ENCODE data around the gene PRADC1. TPM values are rescaled to one million over a fixed set of nuclear protein-coding genes. Genes with fewer than 3 reads are reported as not detected.

Gene PRADC1
- total and polyA plus RNA-seq, 5 donors from 2014 or later = 7.0 to 35.3 (median 32.4) TPM

DNA sequence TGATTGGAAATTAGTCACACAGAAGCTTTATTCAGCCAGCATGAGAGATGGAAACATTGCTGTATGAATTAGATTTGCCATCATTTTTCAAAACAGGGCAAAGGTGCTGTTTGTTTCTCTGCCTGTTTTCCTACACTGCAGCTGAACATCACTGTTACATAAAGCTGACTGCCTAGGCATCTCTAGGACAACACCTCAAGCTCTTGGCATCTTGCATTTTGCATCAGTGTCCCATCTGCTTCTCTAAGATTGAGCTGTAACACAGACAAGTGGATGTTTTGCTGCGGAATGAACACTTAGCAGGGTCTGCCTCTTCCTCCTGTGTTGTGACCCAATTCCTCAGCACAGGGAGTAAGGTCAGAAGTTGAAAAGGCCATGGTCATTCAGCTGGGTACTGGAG lies 5.9 kb upstream of the PRADC1 start:
- DNase-seq (no peak), ATAC-seq (ENCODE audit: low read depth in 2 of 2) (no peak)
- Mint-ChIP-seq H3K4me1 (peaks cover 12 to 51% (median 38%) of the 10 kb centered on the region in 4 donors), H3K27ac (peak overlapping the region in 1 of 3 donors; percentile 78), H3K27me3 (no peaks in the 10 kb centered on the region), H3K4me3 (no peak overlapping the region), H3K36me3 (peaks cover 9% of the 10 kb centered on the region), H3K9me3 (no peaks in the 10 kb centered on the region)
- peaks cover 45% of the 10 kb centered on the region for H3K36me3 ChIP-seq (ENCODE audit: control insufficient read depth, insufficient read depth, low read length)
- H3K27me3 ChIP-seq (ENCODE audit: control insufficient read depth, insufficient read depth, low read length) = no peaks in the 10 kb centered on the region
- H3K9me3 ChIP-seq (ENCODE audit: control insufficient read depth in 2 of 2, low read length in 2 of 2) = no peaks in the 10 kb centered on the region
- peaks cover 34% of the 10 kb centered on the region for H3K4me1 ChIP-seq (ENCODE audit: control insufficient read depth, insufficient read depth, low read length, poor library complexity, severe bottlenecking)
- no peak overlapping the region for H3K27ac ChIP-seq (ENCODE audit: insufficient read depth, low read length, poor library complexity, severe bottlenecking)
- H3K4me3 ChIP-seq (ENCODE audit: low read depth, low read length) = no peak overlapping the region

DNA sequence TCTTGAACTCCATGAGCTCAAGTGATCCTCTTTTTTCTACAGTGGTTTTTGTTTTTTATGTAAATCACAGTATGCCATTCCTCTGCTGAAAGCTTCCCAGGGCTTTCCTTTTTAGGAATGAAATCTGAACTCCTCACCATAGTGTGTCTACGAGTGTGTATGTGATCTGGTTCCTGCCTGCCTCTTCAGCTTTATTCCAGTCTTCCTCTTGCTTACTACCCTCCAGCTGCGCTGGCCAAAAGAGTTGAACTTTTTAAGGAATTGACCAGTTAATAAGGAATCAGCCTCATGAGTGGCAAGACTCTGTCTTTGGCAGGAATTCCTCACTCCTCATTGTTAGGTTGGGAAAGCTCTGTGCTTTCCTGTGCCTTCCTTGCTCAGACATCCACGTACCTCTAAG lies 5.1 kb upstream of the PRADC1 start:
- H3K4me3 Mint-ChIP-seq = peak overlapping the region in 2 of 4 donors; percentile 31 to 56
- ATAC-seq (ENCODE audit: low read depth in 2 of 2) = no peak
- peaks cover 37% of the 10 kb centered on the region for H3K36me3 ChIP-seq (ENCODE audit: control insufficient read depth, insufficient read depth, low read length)
- no peaks in the 10 kb centered on the region for H3K9me3 ChIP-seq (ENCODE audit: control insufficient read depth in 2 of 2, low read length in 2 of 2)
- H3K4me1 Mint-ChIP-seq = peaks cover 12 to 52% (median 39%) of the 10 kb centered on the region in 4 donors
- peaks cover 7% of the 10 kb centered on the region for H3K36me3 Mint-ChIP-seq
- no peak for DNase-seq
- no peaks in the 10 kb centered on the region for H3K9me3 Mint-ChIP-seq
- H3K27ac ChIP-seq (ENCODE audit: insufficient read depth, low read length, poor library complexity, severe bottlenecking) = peak overlapping the region; percentile 29
- peaks cover 38% of the 10 kb centered on the region for H3K4me1 ChIP-seq (ENCODE audit: control insufficient read depth, insufficient read depth, low read length, poor library complexity, severe bottlenecking)
- no peaks in the 10 kb centered on the region for H3K27me3 ChIP-seq (ENCODE audit: control insufficient read depth, insufficient read depth, low read length)
- no peaks in the 10 kb centered on the region for H3K27me3 Mint-ChIP-seq
- no peak overlapping the region for H3K4me3 ChIP-seq (ENCODE audit: low read depth, low read length)
- peak overlapping the region in 2 of 3 donors; percentile 78 to 85 for H3K27ac Mint-ChIP-seq

DNA sequence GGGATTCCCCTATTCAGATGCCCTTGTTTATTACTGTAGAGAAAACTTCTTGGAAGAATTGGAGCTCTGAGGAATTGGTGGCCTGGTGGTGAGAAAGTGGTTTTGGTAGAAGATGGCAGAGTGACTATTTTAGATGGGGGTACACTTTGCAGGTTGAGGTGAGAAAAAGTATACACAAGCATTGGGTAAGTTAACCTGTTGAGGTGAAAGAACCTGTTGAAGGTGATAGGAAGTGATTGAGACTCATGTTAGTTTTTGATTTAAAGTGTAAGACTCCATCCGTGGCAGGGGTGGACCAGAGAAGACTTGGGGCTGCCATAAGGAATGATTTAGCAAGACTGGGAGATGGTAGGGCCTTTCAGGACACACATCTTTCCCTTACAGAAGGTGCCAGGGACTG lies 4.1 kb upstream of the PRADC1 start:
- Mint-ChIP-seq H3K4me3 (peak overlapping the region in 3 of 4 donors; percentile 18 to 98 (median 98)), H3K4me1 (peaks cover 12 to 56% (median 41%) of the 10 kb centered on the region in 4 donors)

DNA sequence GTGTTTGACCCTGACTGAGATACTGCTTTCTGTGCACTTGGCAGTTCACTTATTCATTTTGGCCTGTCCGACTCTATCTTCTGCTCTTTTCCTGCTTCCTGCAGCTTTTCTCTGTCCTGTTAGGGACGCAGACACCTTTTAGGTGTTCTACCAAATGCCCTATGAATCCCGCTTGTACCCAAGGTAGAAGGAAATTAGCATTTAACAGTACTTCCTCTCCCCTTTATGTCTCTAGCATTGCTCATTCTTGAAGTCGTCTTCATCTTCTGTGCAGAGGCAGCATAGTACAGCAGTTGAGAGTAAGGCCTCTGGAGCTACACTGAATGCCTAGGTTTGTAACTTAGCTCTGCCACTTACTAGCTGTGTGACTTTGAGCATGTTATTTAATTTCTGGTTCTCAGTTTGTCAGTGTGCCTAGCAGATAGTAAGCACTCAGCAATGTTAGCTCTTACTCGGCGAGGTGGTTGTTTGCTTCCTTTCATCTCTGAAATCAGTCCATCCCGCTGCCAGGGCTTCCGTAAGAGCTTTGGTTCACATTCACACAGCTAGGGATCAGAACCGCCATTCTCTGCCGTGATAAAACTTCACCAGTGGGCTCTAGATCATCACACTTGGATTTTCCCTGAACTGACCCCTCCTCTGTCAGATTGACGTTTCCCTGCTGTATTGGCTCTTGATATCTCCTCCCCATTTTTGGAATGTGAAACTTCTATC lies 2.4 kb upstream of the PRADC1 start:
- Histone ChIP-seq H3K27ac (ENCODE audit: insufficient read depth, low read length, poor library complexity, severe bottlenecking) (peak overlapping the region; percentile 95), H3K36me3 (ENCODE audit: control insufficient read depth, insufficient read depth, low read length) (peaks cover 19% of the 10 kb centered on the region)
- ATAC-seq (ENCODE audit: low read depth in 2 of 2) = no peak

More for the DNA sequence above, 4.1 kb upstream of the PRADC1 start:
- H3K4me3 ChIP-seq (ENCODE audit: low read depth, low read length) = no peak overlapping the region
- DNase-seq (no peak), ATAC-seq (ENCODE audit: low read depth in 2 of 2) (no peak)
- H3K4me1 ChIP-seq (ENCODE audit: control insufficient read depth, insufficient read depth, low read length, poor library complexity, severe bottlenecking) = peaks cover 43% of the 10 kb centered on the region
- no peak overlapping the region for H3K27ac ChIP-seq (ENCODE audit: insufficient read depth, low read length, poor library complexity, severe bottlenecking)
- no peaks in the 10 kb centered on the region for H3K9me3 Mint-ChIP-seq
- no peaks in the 10 kb centered on the region for H3K9me3 ChIP-seq (ENCODE audit: control insufficient read depth in 2 of 2, low read length in 2 of 2)
- H3K27me3 ChIP-seq (ENCODE audit: control insufficient read depth, insufficient read depth, low read length) = no peaks in the 10 kb centered on the region
- H3K27ac Mint-ChIP-seq = peak overlapping the region; percentile 1 to 90 (median 7)
- H3K36me3 ChIP-seq (ENCODE audit: control insufficient read depth, insufficient read depth, low read length) = peaks cover 30% of the 10 kb centered on the region
- H3K27me3 Mint-ChIP-seq = no peaks in the 10 kb centered on the region
- H3K36me3 Mint-ChIP-seq = peaks cover 5% of the 10 kb centered on the region

DNA sequence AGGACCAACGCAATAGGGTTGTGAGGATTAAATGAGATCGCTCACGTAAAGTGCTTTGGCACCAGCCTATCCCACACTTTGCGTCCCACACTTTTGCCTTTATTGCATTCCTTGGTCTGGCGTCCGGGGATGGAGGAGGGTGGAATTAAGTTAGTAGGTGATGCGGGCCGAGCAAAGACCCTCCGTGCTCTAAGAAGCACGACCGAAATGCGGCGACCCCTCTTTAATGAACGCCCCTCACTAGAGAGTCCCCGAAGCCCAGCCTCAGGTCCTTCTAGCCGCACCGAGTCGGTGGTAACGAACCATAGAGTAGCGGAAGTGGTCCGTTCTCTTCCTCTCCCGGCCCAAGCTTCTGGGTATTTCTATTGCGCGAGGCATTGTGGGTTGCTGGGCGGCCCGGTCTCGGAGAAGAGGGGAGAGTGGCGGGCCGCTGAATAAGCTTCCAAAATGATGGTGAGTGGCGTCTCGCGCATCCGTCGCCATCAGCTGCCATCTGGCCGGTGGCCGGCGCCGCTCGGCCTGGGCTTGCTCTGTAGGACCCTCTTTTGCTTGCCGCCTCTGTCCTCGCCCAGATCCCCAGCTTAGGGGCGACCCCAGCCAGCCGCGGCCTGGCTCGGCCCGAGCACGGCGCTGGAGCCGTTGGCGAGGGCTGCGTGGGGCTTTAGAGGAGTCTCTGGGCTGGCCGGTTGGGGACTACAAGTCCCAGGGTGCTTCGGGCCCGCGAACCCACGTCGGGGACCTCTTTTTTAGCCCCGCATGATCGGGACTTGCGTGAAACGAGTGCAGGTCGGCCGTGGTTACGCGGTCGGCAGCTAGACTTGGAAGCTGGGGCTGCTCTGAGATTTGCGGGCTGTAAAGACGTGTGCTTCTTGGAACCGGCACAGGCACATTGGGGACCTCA lies 1.1 kb upstream of the PRADC1 start, which contains the start of gene CCT7:
Gene CCT7, plus strand, starts transcription at position 377 of the 901 bp plus-strand sequence. Its CDS starts 71 bp downstream, at position 448.
- Histone ChIP-seq H3K4me1 (ENCODE audit: control insufficient read depth, insufficient read depth, low read length, poor library complexity, severe bottlenecking) (peaks cover 43% of the 10 kb centered on the region), H3K36me3 (ENCODE audit: control insufficient read depth, insufficient read depth, low read length) (peaks cover 8% of the 10 kb centered on the region), H3K9me3 (ENCODE audit: control insufficient read depth in 2 of 2, low read length in 2 of 2) (no peaks in the 10 kb centered on the region), H3K4me3 (ENCODE audit: low read depth, low read length) (peak within 1 kb of the TSS; percentile 93), H3K27me3 (ENCODE audit: control insufficient read depth, insufficient read depth, low read length) (no peaks in the 10 kb centered on the region), H3K27ac (ENCODE audit: insufficient read depth, low read length, poor library complexity, severe bottlenecking) (peak within 1 kb of the TSS; percentile 95)
- Mint-ChIP-seq H3K4me3 (peak within 1 kb of the TSS; percentile 95 to 99 (median 98)), H3K36me3 (peaks cover 5% of the 10 kb centered on the region), H3K27ac (peak within 1 kb of the TSS; percentile 88 to 95 (median 93)), H3K27me3 (no peaks in the 10 kb centered on the region), H3K9me3 (no peaks in the 10 kb centered on the region), H3K4me1 (peaks cover 12 to 51% (median 38%) of the 10 kb centered on the region in 4 donors)
- DNase-seq (peak; percentile 84 to 95 (median 91)), ATAC-seq (ENCODE audit: low read depth in 2 of 2) (peak; percentile 71 to 75)

More for the DNA sequence above, 2.4 kb upstream of the PRADC1 start:
- no peaks in the 10 kb centered on the region for H3K9me3 ChIP-seq (ENCODE audit: control insufficient read depth in 2 of 2, low read length in 2 of 2)
- peaks cover 12 to 56% (median 43%) of the 10 kb centered on the region in 4 donors for H3K4me1 Mint-ChIP-seq
- no peaks in the 10 kb centered on the region for H3K27me3 Mint-ChIP-seq
- no peaks in the 10 kb centered on the region for H3K9me3 Mint-ChIP-seq
- peaks cover 5% of the 10 kb centered on the region for H3K36me3 Mint-ChIP-seq
- H3K4me3 ChIP-seq (ENCODE audit: low read depth, low read length) = peak overlapping the region; percentile 93
- H3K4me1 ChIP-seq (ENCODE audit: control insufficient read depth, insufficient read depth, low read length, poor library complexity, severe bottlenecking) = peaks cover 43% of the 10 kb centered on the region
- peak in 2 of 3 donors; percentile 9 to 37 for DNase-seq
- H3K27ac Mint-ChIP-seq = peak overlapping the region; percentile 65 to 93 (median 88)
- no peaks in the 10 kb centered on the region for H3K27me3 ChIP-seq (ENCODE audit: control insufficient read depth, insufficient read depth, low read length)
- peak overlapping the region; percentile 95 to 99 (median 98) for H3K4me3 Mint-ChIP-seq

DNA sequence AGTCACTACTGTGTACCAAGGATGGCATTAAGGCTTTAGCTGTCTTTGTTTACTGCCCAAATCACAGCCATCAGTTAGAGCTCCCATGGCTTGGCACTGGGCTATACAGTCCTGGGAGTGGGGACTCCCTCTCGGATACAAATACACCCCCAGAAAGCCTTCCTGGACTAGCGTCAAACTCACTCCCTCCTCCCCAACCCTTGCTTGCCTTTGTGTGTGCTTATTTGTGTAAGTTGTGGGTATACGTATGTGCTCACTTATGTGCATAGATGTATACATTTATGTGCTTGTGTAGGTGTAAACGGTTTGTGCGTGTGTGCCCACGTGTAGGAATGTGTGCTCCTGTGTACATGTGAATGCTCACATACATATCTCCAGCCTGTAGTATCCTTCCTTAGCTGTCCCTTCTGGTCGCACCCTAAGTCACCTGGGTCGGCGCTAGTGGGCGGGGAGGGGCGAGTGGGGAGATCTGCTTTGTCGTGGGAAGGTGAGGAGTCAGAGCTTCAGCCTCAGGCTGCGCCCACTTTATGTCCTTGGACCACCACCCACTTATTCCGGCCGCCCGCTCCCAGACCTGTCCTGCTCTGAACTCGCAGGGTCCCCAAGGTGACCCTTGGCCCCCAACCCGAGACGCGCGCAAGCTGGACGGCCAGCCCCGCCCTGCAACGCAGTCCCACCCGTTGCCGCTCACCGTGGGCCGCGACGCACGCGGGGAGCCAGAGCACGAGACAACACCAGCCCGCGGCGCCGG lies 461 bp downstream of the PRADC1 start:
- Histone ChIP-seq H3K9me3 (ENCODE audit: control insufficient read depth in 2 of 2, low read length in 2 of 2) (no peaks in the 10 kb centered on the region), H3K4me1 (ENCODE audit: control insufficient read depth, insufficient read depth, low read length, poor library complexity, severe bottlenecking) (peaks cover 43% of the 10 kb centered on the region), H3K4me3 (ENCODE audit: low read depth, low read length) (peak overlapping the region; percentile 93), H3K27me3 (ENCODE audit: control insufficient read depth, insufficient read depth, low read length) (no peaks in the 10 kb centered on the region), H3K36me3 (ENCODE audit: control insufficient read depth, insufficient read depth, low read length) (peaks cover 2% of the 10 kb centered on the region), H3K27ac (ENCODE audit: insufficient read depth, low read length, poor library complexity, severe bottlenecking) (peak overlapping the region; percentile 95)
- no peaks in the 10 kb centered on the region for H3K9me3 Mint-ChIP-seq
- H3K27ac Mint-ChIP-seq = peak overlapping the region in 2 of 3 donors; percentile 88 to 93
- peaks cover 12 to 39% (median 27%) of the 10 kb centered on the region in 4 donors for H3K4me1 Mint-ChIP-seq
- no peak for ATAC-seq (ENCODE audit: low read depth in 2 of 2)
- peak in 2 of 3 donors; percentile 10 to 67 for DNase-seq
- H3K36me3 Mint-ChIP-seq = peaks cover 5% of the 10 kb centered on the region
- no peaks in the 10 kb centered on the region for H3K27me3 Mint-ChIP-seq
- H3K4me3 Mint-ChIP-seq = peak overlapping the region; percentile 95 to 99 (median 98)

DNA sequence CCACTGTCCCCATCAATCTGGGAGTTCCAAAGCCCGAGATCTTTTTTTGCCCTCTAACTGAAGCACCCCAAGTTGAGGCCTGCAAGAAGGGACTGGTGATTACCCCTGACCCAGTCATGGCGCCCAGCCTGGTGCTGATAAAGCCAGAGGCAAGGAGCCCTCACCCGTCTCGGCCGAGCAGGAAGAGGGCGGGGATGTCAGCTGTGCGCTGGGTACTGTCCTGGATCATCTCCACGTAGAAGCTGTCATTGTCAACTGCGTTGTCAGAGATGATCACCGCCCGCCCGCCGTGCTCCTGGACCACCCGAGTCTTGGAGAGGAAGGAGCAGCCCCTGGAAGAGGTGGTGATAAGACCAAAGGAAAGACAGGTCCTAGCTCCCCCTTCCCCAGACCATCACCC lies 4.4 kb downstream of the PRADC1 start:
- Histone ChIP-seq H3K36me3 (ENCODE audit: control insufficient read depth, insufficient read depth, low read length) (peaks cover 8% of the 10 kb centered on the region), H3K27me3 (ENCODE audit: control insufficient read depth, insufficient read depth, low read length) (no peaks in the 10 kb centered on the region), H3K4me1 (ENCODE audit: control insufficient read depth, insufficient read depth, low read length, poor library complexity, severe bottlenecking) (peaks cover 8% of the 10 kb centered on the region), H3K27ac (ENCODE audit: insufficient read depth, low read length, poor library complexity, severe bottlenecking) (no peak overlapping the region), H3K4me3 (ENCODE audit: low read depth, low read length) (no peak overlapping the region), H3K9me3 (ENCODE audit: control insufficient read depth in 2 of 2, low read length in 2 of 2) (no peaks in the 10 kb centered on the region)
- Mint-ChIP-seq H3K27me3 (no peaks in the 10 kb centered on the region), H3K4me1 (peaks cover 0 to 8% (median 4%) of the 10 kb centered on the region in 4 donors), H3K36me3 (peaks cover 2% of the 10 kb centered on the region), H3K4me3 (peak overlapping the region in 1 of 4 donors; percentile 47), H3K9me3 (no peaks in the 10 kb centered on the region), H3K27ac (no peak overlapping the region)
- ATAC-seq (ENCODE audit: low read depth in 2 of 2) = no peak
- no peak for DNase-seq

All from CD4-positive, CD25-positive, alpha-beta regulatory T cell (primary cell).